ENCODE measurements around the gene SFI1. TPM values are rescaled to one million over a fixed set of nuclear protein-coding genes. Genes with fewer than 3 reads are reported as not detected.
A peak's percentile ranks its signal among the peaks of the same experiment; 100 is the strongest.

SFI1 gene
- total RNA-seq, 1 donor from 2014 or later: 17.9 TPM

DNA sequence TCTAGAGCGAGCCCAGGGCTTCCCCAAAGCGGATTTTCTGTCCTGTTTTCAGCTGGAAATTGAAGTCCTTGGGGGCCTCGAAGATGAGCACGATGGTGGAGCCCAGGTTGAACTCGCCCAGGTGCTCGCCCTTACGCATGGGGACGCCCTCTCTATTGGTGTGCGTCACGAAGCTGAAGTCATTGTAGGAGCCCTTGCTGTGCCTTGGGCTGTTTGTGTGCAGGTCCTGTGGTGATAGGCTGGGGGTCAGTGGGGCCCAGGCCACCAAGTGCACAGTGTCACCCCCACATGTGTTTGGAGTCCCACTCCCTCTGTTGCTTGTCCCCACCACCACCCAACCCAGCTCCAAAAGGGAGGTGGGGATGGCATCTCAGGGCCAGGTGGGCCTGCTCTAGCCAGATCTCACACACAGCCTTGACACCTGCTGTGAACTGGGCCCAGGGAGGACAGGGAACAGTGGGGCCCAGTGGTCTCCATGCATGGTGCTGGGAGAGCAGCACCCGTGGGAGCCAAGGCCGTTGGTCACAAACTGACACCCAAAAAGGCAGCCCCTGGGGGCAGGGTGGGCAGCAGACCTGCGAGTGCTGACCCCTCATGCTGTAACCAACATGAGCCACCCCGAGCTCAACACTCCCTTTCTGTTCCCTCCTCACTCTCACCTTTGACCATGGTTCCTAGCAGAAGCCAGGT, 123.4 kb downstream of the SFI1 start:
- DNase-seq: no peak

- no peak for DNase-seq
Measured at GRCh38 chr22:31620756-31621480, 124.6 kb downstream of the SFI1 start.

DNA sequence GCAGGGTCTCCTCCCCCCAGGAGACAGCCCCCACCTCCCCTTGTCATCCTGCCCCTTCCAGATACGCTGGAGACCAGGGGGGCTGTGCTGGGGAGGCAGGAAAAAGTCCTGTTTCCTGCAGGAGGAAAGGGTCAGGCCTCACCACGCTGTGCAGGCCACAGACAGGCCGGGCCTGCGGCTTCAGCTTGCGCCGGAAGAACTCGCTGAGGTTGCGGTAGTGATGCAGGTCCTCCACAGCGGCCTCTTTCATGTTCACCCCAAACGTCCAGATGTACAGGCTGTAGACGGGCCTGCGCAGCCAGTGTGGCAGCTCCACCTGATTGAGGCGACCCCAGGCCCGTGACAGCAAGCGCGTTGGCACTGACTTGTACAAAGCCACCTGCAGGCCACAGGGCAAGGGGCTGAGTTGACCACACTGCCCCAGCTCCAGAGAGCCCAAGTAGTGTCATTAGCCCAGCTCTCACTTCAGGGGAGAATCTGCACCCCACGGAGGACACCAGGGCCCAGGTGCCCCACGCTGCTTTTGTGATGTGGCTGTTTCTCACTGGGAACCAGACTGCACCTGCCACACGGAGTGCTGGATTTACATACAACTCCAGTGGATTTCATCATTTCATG, 125.3 kb downstream of the SFI1 start:
- no peak for DNase-seq

DNA sequence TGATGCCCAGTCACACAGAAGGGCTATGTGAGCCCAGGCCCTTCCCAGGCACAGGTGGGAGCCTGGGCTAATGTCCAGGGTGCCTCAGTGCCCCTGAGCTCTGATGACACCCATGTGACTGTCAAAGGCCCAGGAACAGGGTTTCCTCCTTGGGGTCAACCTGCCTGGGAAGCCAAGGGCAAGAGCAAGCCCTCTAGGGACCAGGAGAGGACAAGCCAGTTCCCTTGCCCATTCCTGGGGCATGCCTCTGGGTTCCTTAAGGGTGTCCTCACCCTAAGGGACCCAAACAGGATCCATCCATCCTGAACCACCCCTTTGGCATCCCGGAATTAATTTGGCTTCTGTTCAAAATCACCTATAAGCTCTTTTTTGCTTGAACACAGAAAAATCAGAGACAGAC, 126.6 kb downstream of the SFI1 start:
- DNase-seq: no peak

DNA sequence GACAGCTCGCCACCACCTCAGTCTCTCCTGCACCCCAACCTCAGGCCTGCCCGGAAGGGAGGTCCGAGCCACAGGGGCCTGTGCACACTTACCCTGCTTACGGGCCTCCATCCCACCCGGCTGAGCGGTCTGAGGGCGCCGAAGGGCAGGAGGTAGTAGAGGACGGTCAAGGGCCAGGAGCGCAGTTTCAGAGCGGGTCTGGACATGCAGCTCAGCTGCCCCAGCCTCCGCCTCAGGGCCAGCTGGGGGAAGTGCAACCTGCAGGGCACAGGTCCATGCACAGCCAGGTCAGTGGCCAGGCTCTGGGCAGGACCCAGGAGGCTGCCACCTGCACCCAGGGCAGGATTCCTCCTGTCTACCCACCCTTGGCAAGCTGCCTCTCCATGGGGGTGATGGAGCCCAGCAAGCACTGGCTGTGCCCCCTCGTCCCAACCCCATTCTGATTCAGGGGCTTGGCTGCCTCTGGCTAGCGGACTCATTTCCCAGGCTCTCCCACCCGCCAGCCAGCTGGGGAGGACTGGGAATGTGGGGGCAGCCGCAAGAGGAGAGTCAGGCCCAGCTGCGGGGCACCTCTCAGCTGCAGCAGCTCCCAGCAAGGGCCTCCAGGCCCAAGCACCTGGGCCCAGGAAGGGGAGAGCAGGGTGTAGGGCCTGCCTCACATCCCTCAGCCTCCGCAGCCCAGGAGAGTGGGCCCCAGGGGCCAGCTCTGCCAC, 127.4 kb downstream of the SFI1 start:
- DNase-seq: no peak

- no peak for DNase-seq
Measured at GRCh38 chr22:31625257-31625640, 128.9 kb downstream of the SFI1 start.

DNA sequence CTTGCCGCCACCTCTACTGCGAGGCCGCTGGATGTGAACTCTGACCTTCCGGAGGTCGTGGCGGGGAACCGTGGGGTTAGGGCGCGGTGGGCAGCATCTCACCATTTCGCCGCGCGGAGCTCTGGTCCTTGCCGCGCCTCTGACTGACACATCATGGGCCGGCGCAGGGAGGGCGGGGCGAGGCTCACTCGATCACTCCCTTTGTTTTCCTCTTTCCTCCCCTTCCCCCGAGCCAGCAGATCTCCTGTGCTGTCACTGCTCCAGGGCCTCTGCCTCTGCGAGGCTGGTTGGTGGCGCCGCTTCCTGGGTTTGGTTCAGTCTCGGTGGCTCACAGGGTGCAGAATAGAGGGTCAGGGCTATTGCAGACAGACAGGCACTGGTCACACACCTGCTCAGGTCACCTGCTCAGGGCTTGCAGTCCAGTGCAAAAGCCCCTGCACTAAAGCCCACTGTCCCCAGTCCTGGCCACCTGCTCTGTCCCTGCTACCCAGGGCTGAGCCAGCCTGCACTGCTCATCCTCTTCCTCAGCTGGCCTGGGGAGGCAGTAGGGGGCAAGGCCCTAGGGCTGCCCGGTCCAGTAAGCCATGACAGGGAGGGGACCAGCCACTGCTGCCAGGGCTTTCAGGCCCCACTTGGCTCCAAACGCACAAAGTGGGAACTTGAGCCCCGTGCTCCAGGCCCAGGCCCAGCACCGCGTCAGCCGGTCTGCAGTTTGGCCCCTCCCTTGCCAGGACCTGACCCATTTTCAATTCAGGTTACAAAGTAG, 129.5 kb downstream of the SFI1 start:
- peak; percentile 78 for DNase-seq

DNA sequence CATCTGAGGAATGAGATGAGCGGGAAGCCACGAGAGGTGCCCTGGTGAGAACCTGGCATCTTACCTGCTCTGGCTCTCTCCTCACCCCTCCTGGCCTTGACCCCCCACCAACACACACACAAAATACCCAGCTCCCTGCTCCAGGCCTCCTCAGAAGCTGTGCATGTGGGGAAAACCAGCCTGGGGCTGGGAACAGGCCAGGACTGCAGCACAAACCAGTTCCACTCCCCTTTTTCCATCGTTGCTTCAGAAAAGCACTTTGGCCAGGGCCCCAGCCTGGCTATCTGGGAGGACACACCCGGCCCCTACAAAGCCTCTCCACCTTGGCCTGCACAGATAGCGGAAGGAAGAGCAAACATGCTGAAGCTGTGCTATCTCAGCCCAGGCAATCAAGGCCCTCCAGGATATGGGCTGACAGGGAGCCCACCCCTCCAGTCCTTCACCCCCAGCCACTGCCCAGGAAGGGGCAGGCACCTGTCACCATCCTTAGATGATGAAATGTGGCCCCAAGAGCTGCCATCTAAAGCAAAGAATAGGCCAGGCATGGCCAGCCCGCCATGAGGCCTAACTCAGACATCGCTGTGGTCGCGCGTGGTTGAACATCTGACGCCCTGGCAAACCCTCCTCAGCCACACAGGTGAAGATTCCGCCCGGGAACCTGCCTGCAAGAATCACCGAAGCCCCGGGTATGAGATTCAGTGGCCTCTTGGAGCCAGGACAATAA, 130.3 kb downstream of the SFI1 start:
- no peak for DNase-seq

DNA sequence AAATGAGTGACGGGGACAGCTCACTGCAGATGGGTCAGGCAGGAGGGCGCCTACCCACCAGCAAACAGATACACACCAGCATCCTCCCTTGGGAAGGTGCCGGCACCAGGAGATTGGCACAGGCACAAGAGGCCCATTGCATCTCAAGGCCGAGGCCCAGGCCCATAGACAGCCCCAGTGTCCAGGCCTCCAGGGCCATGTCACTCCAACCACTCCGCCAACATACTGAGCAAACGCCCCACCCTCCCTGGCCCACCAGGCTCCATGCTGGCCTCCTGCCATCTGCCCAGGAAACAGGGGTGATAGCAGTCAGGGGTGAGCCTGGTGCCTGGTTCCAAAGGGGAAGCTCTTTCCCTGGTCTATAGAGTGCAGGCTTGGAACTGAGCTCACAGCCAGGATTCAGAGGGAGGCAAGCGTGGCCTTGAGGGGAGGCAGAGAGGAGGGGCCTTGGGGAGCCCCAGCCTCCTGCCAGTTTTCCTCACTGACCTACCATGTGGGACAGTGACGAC, 130.9 kb downstream of the SFI1 start:
- no peak for DNase-seq

GRCh38 chr22:31628362-31628761, 132.0 kb downstream of the SFI1 start:
- no peak for DNase-seq

GRCh38 chr22:31628969-31629708, 132.8 kb downstream of the SFI1 start:
- no peak for DNase-seq

- DNase-seq: no peak
Measured at GRCh38 chr22:31629741-31630184, 133.4 kb downstream of the SFI1 start.

DNA sequence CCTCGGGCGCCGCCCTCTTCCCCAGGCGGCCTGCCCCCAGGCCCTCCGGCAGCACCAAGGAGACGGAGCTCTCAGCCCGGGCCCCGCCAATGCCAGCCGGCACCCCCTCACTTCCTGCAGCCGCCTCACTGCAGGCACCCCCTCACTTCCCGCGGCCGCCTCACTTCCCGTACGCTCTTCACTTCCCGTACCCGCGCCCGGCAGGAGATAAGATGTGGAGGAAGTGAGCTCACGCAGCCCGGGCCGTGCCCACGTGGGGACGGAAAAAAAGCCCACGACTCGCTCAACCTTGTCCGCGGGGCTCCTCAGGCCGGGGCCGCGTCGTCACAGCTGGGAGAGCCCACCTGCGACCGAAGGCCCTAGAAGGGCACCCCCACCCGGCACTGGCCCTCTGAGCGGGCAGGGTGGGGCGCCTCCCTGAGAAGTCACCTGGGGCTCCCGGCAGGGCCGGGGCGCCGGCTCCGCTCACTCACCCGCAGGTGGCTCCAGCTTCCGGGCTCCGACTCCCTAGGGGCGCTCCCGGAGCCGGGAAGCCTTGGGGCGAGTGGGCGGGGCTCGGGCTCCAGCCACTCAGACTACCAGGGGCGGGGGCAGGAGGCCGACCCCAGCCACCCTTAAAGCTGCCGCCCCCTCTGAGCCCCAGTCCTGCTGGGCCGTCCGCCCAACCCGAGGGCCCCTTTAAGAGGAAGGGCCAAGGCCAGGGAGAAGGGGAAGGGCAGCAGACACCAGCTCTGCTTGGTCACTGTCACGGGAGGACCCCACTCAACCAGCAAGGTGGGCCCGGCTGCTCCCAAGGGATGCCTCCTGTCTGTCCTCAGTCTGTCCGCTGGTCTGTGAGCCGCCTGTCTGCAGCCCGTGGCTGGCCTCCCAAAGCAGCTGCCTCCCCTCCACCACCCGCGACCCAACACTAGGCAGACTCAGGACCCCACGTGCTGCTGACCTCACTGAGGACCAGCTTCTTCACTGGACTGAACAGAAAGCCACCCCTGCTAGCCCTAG, 134.3 kb downstream of the SFI1 start:
- peak; percentile 93 for DNase-seq

DNA sequence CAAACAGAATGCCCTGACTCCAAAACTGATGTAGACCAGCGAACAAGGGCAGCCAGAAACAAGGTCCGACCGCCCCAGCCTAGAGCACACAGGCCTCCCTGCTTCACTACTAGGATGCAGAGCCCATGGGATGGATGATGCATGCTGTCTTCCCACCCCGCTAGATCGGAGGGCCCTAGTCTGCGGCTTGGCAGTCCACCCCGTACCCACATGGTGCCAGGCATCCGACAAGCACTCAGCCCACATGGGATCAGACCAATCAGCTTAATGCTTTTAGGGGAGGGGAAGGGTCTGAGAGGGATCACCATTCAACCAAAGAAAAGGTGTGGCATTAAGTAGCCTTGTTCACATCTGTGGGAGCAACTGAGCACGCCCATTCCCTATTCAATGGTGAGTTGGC, 135.1 kb downstream of the SFI1 start:
- DNase-seq: no peak

GRCh38 chr22:31635638-31636306, 139.4 kb downstream of the SFI1 start:
- no peak for DNase-seq

GRCh38 chr22:31637447-31637890, 141.1 kb downstream of the SFI1 start:
- no peak for DNase-seq

GRCh38 chr22:31637891-31638618, 141.7 kb downstream of the SFI1 start:
- DNase-seq: peak; percentile 59

GRCh38 chr22:31639436-31640039, 143.2 kb downstream of the SFI1 start:
- DNase-seq: no peak
